OCI-LY7 (cell line): Measurements from ENCODE around the gene WNT6. TPM values are rescaled to one million over a fixed set of nuclear protein-coding genes. Genes with fewer than 3 reads are reported as not detected.

Experiments used
- BruUV-seq: library from RNA; stranded (reverse); fragments of 400-500 nt; replicated peaks from 2 replicates; lab custom pipeline; 2021; lab: Mats Ljungman, UMichigan
- CTCF ChIA-PET: fragments of 300-600 bp; sonication (Branson Sonifier 250); formaldehyde crosslinking; loops from one replicate; lab custom pipeline; 2022; ENCODE audit warnings: antibody characterized with exemption; ENCODE audit not compliant: unreplicated experiment; lab: Charles Lee
- POLR2A ChIA-PET: fragments of 300-600 bp; sonication (Branson Sonifier 250); formaldehyde crosslinking; loops from one replicate; lab custom pipeline; 2022; ENCODE audit warnings: antibody characterized with exemption; lab: Charles Lee
- DNase-seq: peaks from one replicate; pipeline ENCODE4 v3.0.0-alpha.2; 2015; ENCODE audit warnings: low spot score
- H2AFZ ChIP-seq: fragments of 200-600 bp; sonication (generic), shearing (Covaris generic); 2 replicates; pipeline ENCODE4 v1.6.1; 2014; ENCODE audit warnings: mild to moderate bottlenecking, antibody characterized with exemption, low read length, moderate library complexity
- H3K27ac ChIP-seq: fragments of 200-600 bp; sonication (generic); 2 replicates; pipeline ENCODE4 v1.5.1; 2014; ENCODE audit warnings: mixed run types, low read depth, mild to moderate bottlenecking, moderate library complexity, low read length, inconsistent platforms; ENCODE audit not compliant: poor library complexity, severe bottlenecking
- H3K36me3 ChIP-seq: fragments of 200-600 bp; sonication (generic); 2 replicates; pipeline ENCODE4 v1.6.1; 2014; ENCODE audit warnings: mild to moderate bottlenecking, antibody characterized with exemption, low read length, moderate library complexity, mixed read lengths; ENCODE audit not compliant: insufficient read depth
- H3K4me1 ChIP-seq: fragments of 200-600 bp; sonication (generic); 2 replicates; pipeline ENCODE4 v1.5.1; 2014; ENCODE audit warnings: mild to moderate bottlenecking, low read length; ENCODE audit not compliant: insufficient read depth, poor library complexity, severe bottlenecking
- H3K4me2 ChIP-seq: fragments of 200-600 bp; sonication (generic); 2 replicates; pipeline ENCODE4 v1.6.1; 2014; ENCODE audit warnings: mild to moderate bottlenecking, low read length
- H3K4me3 ChIP-seq: fragments of 200-600 bp; sonication (generic); 2 replicates; pipeline ENCODE4 v1.5.1; 2014; ENCODE audit warnings: mild to moderate bottlenecking, low read depth, low read length; ENCODE audit not compliant: poor library complexity, severe bottlenecking
- H3K79me2 ChIP-seq: fragments of 200-600 bp; sonication (generic); 2 replicates; pipeline ENCODE4 v1.6.1; 2016; ENCODE audit warnings: low read depth, mild to moderate bottlenecking, low read length, moderate library complexity, mixed read lengths; ENCODE audit not compliant: insufficient read depth
- H3K9me2 ChIP-seq: fragments of 200-600 bp; sonication (generic); 2 replicates; pipeline ENCODE4 v1.6.1; 2016; ENCODE audit warnings: mild to moderate bottlenecking, low read length, mixed read lengths; ENCODE audit not compliant: insufficient read depth
- H3K9me3 ChIP-seq: fragments of 200-600 bp; sonication (generic); 2 replicates; pipeline ENCODE4 v1.6.1; 2014; ENCODE audit warnings: mild to moderate bottlenecking, mixed run types, low read length, mixed read lengths
- H4K20me1 ChIP-seq: fragments of 200-600 bp; sonication (generic); 2 replicates; pipeline ENCODE4 v1.6.1; 2014; ENCODE audit warnings: mild to moderate bottlenecking, antibody characterized with exemption, low read length, moderate library complexity, mixed read lengths; ENCODE audit not compliant: insufficient read depth
- EZH2phosphoT487 ChIP-seq: fragments of 200-600 bp; sonication (generic); IDR thresholded peaks from 2 replicates; pipeline ENCODE4 v1.6.1; 2018; ENCODE audit warnings: low read depth, borderline replicate concordance, mild to moderate bottlenecking, mixed run types, antibody characterized with exemption, low read length, moderate library complexity, mixed read lengths
- intact Hi-C: fragments of 100-400 bp; cut with micrococcal nuclease; formaldehyde crosslinking; loops from one replicate; pipeline ENCODE4 v1.10.0; 2022; ENCODE audit not compliant: unreplicated experiment
- total RNA-seq, 2 experiments: library from RNA; depleted of rRNA in 1 of 2; stranded (reverse); fragments of >200 nt in 1 of 2; shearing (Covaris generic) in 1 of 2; gene quantifications; 2 replicates each; pipeline ENCODE4 v1.2.3, GENCODE V29; 2014 to 2022
- TF ChIP-seq, protein P1 (sequence below): fragments of 200-600 bp; sonication (generic); conservative IDR thresholded peaks from 2 replicates; pipeline ENCODE4 v1.5.1; 2014; ENCODE audit warnings: mild to moderate bottlenecking, antibody characterized with exemption, low read length, moderate library complexity, mixed read lengths

Gene WNT6
- total RNA-seq, 2 experiments from 2014 or later, result 0.74 TPM; not detected in 1

GRCh38 chr2:218878926-218879761, 19.5 kb downstream of the WNT6 start:
- Histone ChIP-seq H3K4me2 (peak overlapping the region; percentile 88), H4K20me1 (no peaks in the 10 kb centered on the region), H3K4me3 (peak overlapping the region; percentile 67), H3K36me3 (no peaks in the 10 kb centered on the region), H3K79me2 (no peaks in the 10 kb centered on the region), H3K4me1 (peaks cover 74% of the 10 kb centered on the region), H3K9me2 (no peaks in the 10 kb centered on the region), H3K9me3 (no peaks in the 10 kb centered on the region), H2AFZ (peak overlapping the region; percentile 45; the same call in 1 of the 2 replicates), H3K27ac (peak overlapping the region; percentile 78)
- ChIA-PET CTCF (interaction anchor here (1.4 to 5.5 kb wide), 3 partner anchors 13 to 18 kb away, joined by 10 to 107 read pairs (median 29); no protein-coding TSS in a partner anchor), POLR2A (interaction anchor here (2.6 to 6.2 kb wide), 3 partner anchors 8 to 18 kb away, joined by 13 to 86 read pairs (median 24); no protein-coding TSS in a partner anchor)
- intact Hi-C loops, result no loop called here
- peak; percentile 49 for DNase-seq
- no TSS peak for BruUV-seq
- TF ChIP-seq, protein P1, sequence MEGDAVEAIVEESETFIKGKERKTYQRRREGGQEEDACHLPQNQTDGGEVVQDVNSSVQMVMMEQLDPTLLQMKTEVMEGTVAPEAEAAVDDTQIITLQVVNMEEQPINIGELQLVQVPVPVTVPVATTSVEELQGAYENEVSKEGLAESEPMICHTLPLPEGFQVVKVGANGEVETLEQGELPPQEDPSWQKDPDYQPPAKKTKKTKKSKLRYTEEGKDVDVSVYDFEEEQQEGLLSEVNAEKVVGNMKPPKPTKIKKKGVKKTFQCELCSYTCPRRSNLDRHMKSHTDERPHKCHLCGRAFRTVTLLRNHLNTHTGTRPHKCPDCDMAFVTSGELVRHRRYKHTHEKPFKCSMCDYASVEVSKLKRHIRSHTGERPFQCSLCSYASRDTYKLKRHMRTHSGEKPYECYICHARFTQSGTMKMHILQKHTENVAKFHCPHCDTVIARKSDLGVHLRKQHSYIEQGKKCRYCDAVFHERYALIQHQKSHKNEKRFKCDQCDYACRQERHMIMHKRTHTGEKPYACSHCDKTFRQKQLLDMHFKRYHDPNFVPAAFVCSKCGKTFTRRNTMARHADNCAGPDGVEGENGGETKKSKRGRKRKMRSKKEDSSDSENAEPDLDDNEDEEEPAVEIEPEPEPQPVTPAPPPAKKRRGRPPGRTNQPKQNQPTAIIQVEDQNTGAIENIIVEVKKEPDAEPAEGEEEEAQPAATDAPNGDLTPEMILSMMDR, result no peak
- no peak for TF ChIP-seq EZH2phosphoT487

DNA sequence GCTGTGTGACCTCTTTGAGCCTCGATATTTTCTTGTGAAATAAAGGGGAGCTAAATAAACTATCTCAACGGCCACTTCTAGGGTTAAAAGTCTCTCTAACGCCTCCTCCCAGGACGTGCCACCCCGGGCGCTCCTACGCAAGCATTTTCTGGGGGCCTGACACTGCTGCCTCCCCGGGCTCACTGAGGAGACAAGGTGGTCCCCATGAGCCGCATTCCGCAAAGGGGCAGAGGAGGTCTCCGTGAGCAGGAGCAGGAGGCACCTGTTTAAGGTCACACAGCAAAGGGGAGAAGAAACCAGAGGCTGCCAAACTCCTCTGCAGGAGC, 20.1 kb downstream of the WNT6 start:
- H3K27ac ChIP-seq, result peak overlapping the region; percentile 78
- H3K4me2 ChIP-seq, result peak overlapping the region; percentile 88
- BruUV-seq, result no TSS peak
- H3K9me2 ChIP-seq, result no peaks in the 10 kb centered on the region
- no peaks in the 10 kb centered on the region for H3K79me2 ChIP-seq
- peaks cover 74% of the 10 kb centered on the region for H3K4me1 ChIP-seq
- no peaks in the 10 kb centered on the region for H4K20me1 ChIP-seq
- ChIA-PET CTCF (interaction anchor here (1.4 to 4.4 kb wide), 2 partner anchors 13 to 18 kb away, joined by 10 to 29 read pairs; no protein-coding TSS in a partner anchor), POLR2A (interaction anchor here (0.5 to 6.2 kb wide), 3 partner anchors 13 to 159 kb away, joined by 4 to 86 read pairs (median 24); no protein-coding TSS in a partner anchor)
- no peaks in the 10 kb centered on the region for H3K36me3 ChIP-seq
- peak overlapping the region; percentile 45; the same call in 1 of the 2 replicates for H2AFZ ChIP-seq
- intact Hi-C loops, result loop anchor here (10.0 kb wide), 1 partner anchor 395 kb away; the partner anchor contains the start of gene DNAJB2
- no peaks in the 10 kb centered on the region for H3K9me3 ChIP-seq
- TF ChIP-seq, protein P1, result no peak
- TF ChIP-seq EZH2phosphoT487, result no peak
- DNase-seq, result no peak
- H3K4me3 ChIP-seq, result peak overlapping the region; percentile 67
